IPS DF 6.9 (cell line): ENCODE data around the gene FGFR2.

Experiments
- DNase-seq: peaks from one replicate; pipeline ENCODE4 v3.0.0-alpha.2; 2013; ENCODE audit warnings: low read depth, low spot score
- H3K27ac ChIP-seq: one replicate; pipeline ENCODE4 v1.5.1; 2013; ENCODE audit warnings: low read length, control low read depth
- H3K27me3 ChIP-seq: 2 replicates; pipeline ENCODE4 v1.6.1; 2013; ENCODE audit warnings: mild to moderate bottlenecking, low read length; ENCODE audit not compliant: control insufficient read depth, insufficient read depth
- H3K36me3 ChIP-seq: 2 replicates; pipeline ENCODE4 v1.6.1; 2013; ENCODE audit warnings: low read length; ENCODE audit not compliant: control insufficient read depth, insufficient read depth
- H3K4me1 ChIP-seq: 2 replicates; pipeline ENCODE4 v1.6.1; 2013; ENCODE audit warnings: low read length; ENCODE audit not compliant: control insufficient read depth, insufficient read depth
- H3K4me3 ChIP-seq: 2 replicates; pipeline ENCODE4 v1.5.1; 2013; ENCODE audit warnings: mild to moderate bottlenecking, low read length
- H3K9me3 ChIP-seq: 2 replicates; pipeline ENCODE4 v1.6.1; 2013; ENCODE audit warnings: low read length, inconsistent platforms; ENCODE audit not compliant: control insufficient read depth, insufficient read depth
- WGBS: extraction: QIAGEN DNeasy Blood & Tissue Kit; methylation state at CpG from one replicate; pipeline ENCODE4 v1.1.7; 2013; ENCODE audit warnings: mixed read lengths, missing lambda C conversion rate; ENCODE audit not compliant: insufficient read length, insufficient coverage; 5-methylcytosine and 5-hydroxymethylcytosine counted together

The FGFR2 gene

GRCh38 chr10:121514141-121514865 is 83.9 kb downstream of the FGFR2 start:
- Histone ChIP-seq H3K4me3 (no peak overlapping the region), H3K36me3 (peaks cover 15% of the 10 kb centered on the region), H3K27me3 (no peaks in the 10 kb centered on the region), H3K9me3 (no peaks in the 10 kb centered on the region), H3K4me1 (peaks cover 5% of the 10 kb centered on the region), H3K27ac (no peak overlapping the region)
- no CpG with 5 or more reads among the region's 8 CpGs for WGBS
- no peak for DNase-seq

DNA sequence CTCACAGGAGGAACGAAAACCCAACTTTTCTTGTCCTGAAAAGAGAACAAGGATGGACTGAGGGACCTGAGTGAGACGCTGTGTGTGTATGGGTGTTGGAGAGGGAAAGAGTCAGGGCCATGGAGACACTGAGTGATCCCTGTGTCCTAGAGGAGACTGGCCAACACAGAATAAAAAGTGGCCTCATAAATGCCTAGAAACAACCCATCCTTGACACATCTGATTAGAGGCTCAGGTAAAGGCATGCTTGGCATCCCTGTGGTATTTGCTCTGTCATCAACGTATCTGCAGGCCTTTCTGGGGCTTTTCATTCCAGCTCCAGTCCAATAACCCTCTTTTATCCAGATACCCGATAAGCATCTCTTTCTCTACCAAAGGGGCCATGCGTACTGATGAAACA is 86.3 kb downstream of the FGFR2 start:
- DNase-seq, result no peak
- Histone ChIP-seq H3K27me3 (no peaks in the 10 kb centered on the region), H3K4me3 (no peak overlapping the region), H3K27ac (no peak overlapping the region), H3K9me3 (no peaks in the 10 kb centered on the region), H3K36me3 (peaks cover 10% of the 10 kb centered on the region; the same call in 1 of the 2 replicates), H3K4me1 (peaks cover 2% of the 10 kb centered on the region)
- no CpG with 5 or more reads among the region's 5 CpGs for WGBS

- Histone ChIP-seq H3K4me1 (peaks cover 2% of the 10 kb centered on the region), H3K27ac (no peak overlapping the region), H3K9me3 (no peaks in the 10 kb centered on the region), H3K36me3 (peaks cover 9% of the 10 kb centered on the region; the same call in 1 of the 2 replicates), H3K4me3 (no peak overlapping the region), H3K27me3 (no peaks in the 10 kb centered on the region)
- no CpG with 5 or more reads among the region's 4 CpGs for WGBS
- no peak for DNase-seq
These were observed 86.8 kb downstream of the FGFR2 start for GRCh38 chr10:121511460-121511859.

GRCh38 chr10:121510201-121510771 is 88.0 kb downstream of the FGFR2 start:
- peaks cover 10% of the 10 kb centered on the region; the same call in 1 of the 2 replicates for H3K36me3 ChIP-seq
- no peaks in the 10 kb centered on the region for H3K27me3 ChIP-seq
- H3K9me3 ChIP-seq, result no peaks in the 10 kb centered on the region
- no peak for DNase-seq
- WGBS, result no CpG with 5 or more reads among the region's 14 CpGs
- H3K27ac ChIP-seq, result no peak overlapping the region
- H3K4me1 ChIP-seq, result peaks cover 2% of the 10 kb centered on the region
- no peak overlapping the region for H3K4me3 ChIP-seq

- no CpG with 5 or more reads among the region's 3 CpGs for WGBS
- no peak for DNase-seq
- Histone ChIP-seq H3K4me1 (peaks cover 2% of the 10 kb centered on the region), H3K4me3 (no peak overlapping the region), H3K36me3 (peaks cover 8% of the 10 kb centered on the region; the same call in 1 of the 2 replicates), H3K27ac (no peak overlapping the region), H3K27me3 (no peaks in the 10 kb centered on the region), H3K9me3 (no peaks in the 10 kb centered on the region; the same call in 1 of the 2 replicates)
These were observed 88.4 kb downstream of the FGFR2 start for GRCh38 chr10:121509796-121510195.

DNA sequence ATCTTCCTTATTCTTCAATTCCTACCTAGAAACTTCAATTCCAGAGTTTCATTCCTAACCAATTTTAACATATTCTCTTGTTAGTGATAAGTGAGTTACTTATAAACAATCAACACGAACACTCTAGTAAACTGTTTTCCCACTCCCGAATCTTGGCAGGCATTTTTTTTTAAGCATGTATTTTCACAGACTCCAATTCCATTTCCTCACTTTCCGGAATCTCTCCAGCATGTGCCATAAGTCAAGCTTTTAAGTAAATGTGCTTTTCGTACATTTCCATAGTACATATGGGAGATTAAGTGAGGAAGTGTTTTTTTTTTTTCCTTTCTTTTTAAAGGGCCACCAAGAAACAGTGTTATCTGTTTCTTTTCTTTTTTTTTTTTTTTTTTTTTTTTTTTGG is 89.1 kb downstream of the FGFR2 start:
- no peaks in the 10 kb centered on the region; the same call in 1 of the 2 replicates for H3K9me3 ChIP-seq
- DNase-seq, result no peak
- peaks cover 8% of the 10 kb centered on the region; the same call in 1 of the 2 replicates for H3K36me3 ChIP-seq
- WGBS, result 100% methylated on average over 2 of the region's 4 CpGs
- no peak overlapping the region for H3K4me3 ChIP-seq
- H3K27me3 ChIP-seq, result no peaks in the 10 kb centered on the region
- no peak overlapping the region for H3K27ac ChIP-seq
- H3K4me1 ChIP-seq, result peaks cover 2% of the 10 kb centered on the region

DNA sequence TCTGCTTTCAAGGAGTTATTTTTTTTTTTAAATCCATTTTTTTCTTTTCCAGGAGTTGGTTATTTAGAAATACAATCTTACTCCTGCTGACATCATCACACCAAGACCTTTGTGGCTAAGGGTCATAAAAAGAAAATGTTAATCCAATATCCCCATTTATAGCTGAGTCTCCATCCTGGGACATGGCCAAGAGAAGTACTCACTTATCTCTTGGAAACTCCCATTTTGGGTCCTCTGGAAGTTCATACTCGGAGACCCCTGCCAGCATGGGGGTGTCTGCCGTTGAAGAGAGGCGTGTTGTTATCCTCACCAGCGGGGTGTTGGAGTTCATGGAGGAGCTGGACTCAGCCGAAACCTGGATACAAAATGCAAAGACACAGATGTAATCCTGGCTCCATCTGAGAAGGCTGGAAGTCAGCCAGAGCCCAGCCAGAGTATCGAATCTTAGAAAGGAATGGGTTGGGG is 94.6 kb downstream of the FGFR2 start:
- Histone ChIP-seq H3K27ac (no peak overlapping the region), H3K36me3 (peaks cover 17% of the 10 kb centered on the region; the same call in 1 of the 2 replicates), H3K27me3 (no peaks in the 10 kb centered on the region), H3K4me3 (no peak overlapping the region), H3K9me3 (no peaks in the 10 kb centered on the region; the same call in 1 of the 2 replicates), H3K4me1 (no peaks in the 10 kb centered on the region)
- WGBS, result no CpG with 5 or more reads among the region's 6 CpGs
- no peak for DNase-seq

- H3K4me3 ChIP-seq, result no peak overlapping the region
- no CpG with 5 or more reads among the region's 7 CpGs for WGBS
These were observed 96.4 kb downstream of the FGFR2 start for GRCh38 chr10:121501796-121502195.

GRCh38 chr10:121500701-121501332 is 97.4 kb downstream of the FGFR2 start:
- no peaks in the 10 kb centered on the region for H3K27me3 ChIP-seq
- H3K4me1 ChIP-seq, result no peaks in the 10 kb centered on the region
- no peaks in the 10 kb centered on the region; the same call in 1 of the 2 replicates for H3K9me3 ChIP-seq
- H3K27ac ChIP-seq, result no peak overlapping the region
- peaks cover 21% of the 10 kb centered on the region for H3K36me3 ChIP-seq
- no peak overlapping the region for H3K4me3 ChIP-seq
- WGBS, result no CpG with 5 or more reads among the region's 16 CpGs
- no peak for DNase-seq

More at GRCh38 chr10:121501796-121502195, 96.4 kb downstream of the FGFR2 start:
- Histone ChIP-seq H3K27me3 (no peaks in the 10 kb centered on the region), H3K9me3 (no peaks in the 10 kb centered on the region; the same call in 1 of the 2 replicates), H3K36me3 (peaks cover 20% of the 10 kb centered on the region; the same call in 1 of the 2 replicates), H3K27ac (no peak overlapping the region), H3K4me1 (no peaks in the 10 kb centered on the region)
- no peak for DNase-seq
